ENCODE data around the gene MBTPS2.

Gene MBTPS2

DNA sequence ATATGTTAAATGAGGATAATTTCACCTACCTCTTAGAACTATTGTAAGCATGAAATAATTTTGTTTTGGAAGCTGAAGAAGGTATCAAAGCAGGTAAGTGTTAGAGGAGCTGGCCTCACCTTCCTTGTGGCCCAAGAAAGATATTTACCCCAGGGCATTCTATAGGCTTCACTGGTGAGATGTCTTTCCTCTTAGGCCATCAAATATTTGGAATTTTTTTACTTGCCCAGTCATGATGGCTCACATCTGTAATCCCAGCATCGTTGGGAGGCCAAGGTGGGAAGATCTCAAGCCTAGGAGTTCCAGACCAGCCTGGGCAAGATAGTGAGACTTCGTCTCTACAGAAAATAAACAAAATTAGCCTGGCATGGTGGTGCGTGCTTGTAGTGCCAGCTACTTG lies 95.0 kb downstream of the MBTPS2 start:
- Histone ChIP-seq H3K4me3 (replicated peaks; ENCODE audit: low read depth, low read length) (no peak overlapping the region), H3K36me3 (ENCODE audit: control insufficient read depth, insufficient read depth, low read length) (no peaks in the 10 kb centered on the region), H3K27me3 (replicated peaks; ENCODE audit: control insufficient read depth, insufficient read depth, low read length) (no peaks in the 10 kb centered on the region)
- TF ChIP-seq CTCF (IDR thresholded peaks at IDR 0.05; ENCODE audit: insufficient read depth, low read length, poor library complexity, severe bottlenecking), result no peak
- DNase-seq (ENCODE audit: extremely low read depth, insufficient read length), result no peak

All from GM06990 (cell line).